GM19043 (cell line): Measurements from ENCODE around the gene FBXO7.

Experiments
- ATAC-seq: cut with Tn5 transposase; IDR thresholded peaks from one replicate; pipeline ENCODE4 v1.9.1; 2021; ENCODE audit warnings: low read depth; ENCODE audit not compliant: unreplicated experiment

Gene FBXO7

DNA sequence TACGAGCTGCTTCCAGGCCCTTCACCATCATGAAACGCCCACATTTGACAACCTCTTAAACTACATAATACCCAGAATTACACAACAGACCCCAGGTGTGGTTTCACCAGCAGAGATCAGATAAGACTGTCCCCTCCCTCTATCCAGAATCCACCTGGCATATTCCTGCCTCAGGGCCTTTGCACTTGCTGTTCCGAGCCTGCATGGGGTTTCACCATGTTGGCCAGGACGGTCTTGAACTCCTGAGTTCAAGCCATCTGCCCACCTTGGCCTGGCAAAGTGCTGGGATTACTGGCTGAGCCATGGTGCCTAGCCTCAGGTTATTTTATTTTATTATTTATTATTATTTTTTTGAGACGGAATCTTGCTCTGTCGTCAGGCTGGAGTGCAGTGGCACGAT, 73.4 kb downstream of the FBXO7 start:
- no peak for ATAC-seq
